Stimulated activated naive CD8-positive, alpha-beta T cell treated with anti-CD3 and anti-CD28 coated beads, Interleukin-15, Interleukin-2, amounts not matched to agents 100 ng/mL and 50 ng/mL, for 24 hours (primary cell): ENCODE measurements around the gene CDH13.

Source experiments
- H3K27ac Mint-ChIP-seq: one replicate; pipeline ENCODE4 v1.8.0; 2021; ENCODE audit warnings: mild to moderate bottlenecking, mixed read lengths
- H3K27me3 Mint-ChIP-seq: one replicate; pipeline ENCODE4 v1.8.0; 2021; ENCODE audit warnings: mixed read lengths
- H3K36me3 Mint-ChIP-seq: one replicate; pipeline ENCODE4 v1.8.0; 2021; ENCODE audit warnings: low read depth, mixed read lengths
- H3K4me1 Mint-ChIP-seq: one replicate; pipeline ENCODE4 v1.8.0; 2021; ENCODE audit warnings: low read depth, mixed read lengths
- H3K4me3 Mint-ChIP-seq: one replicate; pipeline ENCODE4 v1.8.0; 2021; ENCODE audit warnings: mild to moderate bottlenecking, mixed read lengths
- H3K9me3 Mint-ChIP-seq: one replicate; pipeline ENCODE4 v1.8.0; 2021; ENCODE audit warnings: mixed read lengths

Gene CDH13

GRCh38 chr16:83785455-83785854 lies 1158.7 kb downstream of the CDH13 start:
- Mint-ChIP-seq H3K27me3 (peaks cover 15% of the 10 kb centered on the region), H3K4me1 (no peaks in the 10 kb centered on the region), H3K36me3 (no peaks in the 10 kb centered on the region), H3K27ac (no peak overlapping the region), H3K4me3 (no peak overlapping the region), H3K9me3 (no peaks in the 10 kb centered on the region)

- H3K27ac Mint-ChIP-seq, result no peak overlapping the region
- H3K36me3 Mint-ChIP-seq, result no peaks in the 10 kb centered on the region
- peaks cover 4% of the 10 kb centered on the region for H3K4me1 Mint-ChIP-seq
- H3K27me3 Mint-ChIP-seq, result peaks cover 10% of the 10 kb centered on the region
- no peak overlapping the region for H3K4me3 Mint-ChIP-seq
- no peaks in the 10 kb centered on the region for H3K9me3 Mint-ChIP-seq
These were observed 1163.1 kb downstream of the CDH13 start for GRCh38 chr16:83789642-83790401.

GRCh38 chr16:83791916-83792315 lies 1165.1 kb downstream of the CDH13 start:
- H3K36me3 Mint-ChIP-seq, result no peaks in the 10 kb centered on the region
- H3K27me3 Mint-ChIP-seq, result peaks cover 9% of the 10 kb centered on the region
- no peak overlapping the region for H3K27ac Mint-ChIP-seq
- H3K4me1 Mint-ChIP-seq, result peaks cover 4% of the 10 kb centered on the region
- H3K9me3 Mint-ChIP-seq, result no peaks in the 10 kb centered on the region
- H3K4me3 Mint-ChIP-seq, result no peak overlapping the region

GRCh38 chr16:83792391-83792790 lies 1165.6 kb downstream of the CDH13 start:
- Mint-ChIP-seq H3K27ac (no peak overlapping the region), H3K4me3 (no peak overlapping the region), H3K36me3 (no peaks in the 10 kb centered on the region), H3K9me3 (no peaks in the 10 kb centered on the region), H3K4me1 (peaks cover 4% of the 10 kb centered on the region), H3K27me3 (peaks cover 10% of the 10 kb centered on the region)

GRCh38 chr16:83793179-83793578 lies 1166.4 kb downstream of the CDH13 start:
- no peaks in the 10 kb centered on the region for H3K9me3 Mint-ChIP-seq
- peaks cover 4% of the 10 kb centered on the region for H3K4me1 Mint-ChIP-seq
- H3K27me3 Mint-ChIP-seq, result peaks cover 10% of the 10 kb centered on the region
- H3K27ac Mint-ChIP-seq, result no peak overlapping the region
- no peak overlapping the region for H3K4me3 Mint-ChIP-seq
- H3K36me3 Mint-ChIP-seq, result no peaks in the 10 kb centered on the region

- Mint-ChIP-seq H3K9me3 (no peaks in the 10 kb centered on the region), H3K4me3 (no peak overlapping the region), H3K4me1 (peaks cover 4% of the 10 kb centered on the region), H3K27me3 (peaks cover 18% of the 10 kb centered on the region), H3K36me3 (no peaks in the 10 kb centered on the region), H3K27ac (no peak overlapping the region)
These were observed 1168.2 kb downstream of the CDH13 start for GRCh38 chr16:83794860-83795554.

- no peaks in the 10 kb centered on the region for H3K9me3 Mint-ChIP-seq
- H3K27ac Mint-ChIP-seq, result no peak overlapping the region
- H3K4me3 Mint-ChIP-seq, result no peak overlapping the region
- H3K4me1 Mint-ChIP-seq, result peaks cover 4% of the 10 kb centered on the region
- peaks cover 23% of the 10 kb centered on the region for H3K27me3 Mint-ChIP-seq
- H3K36me3 Mint-ChIP-seq, result no peaks in the 10 kb centered on the region
These were observed 1170.2 kb downstream of the CDH13 start for GRCh38 chr16:83797013-83797412.

- Mint-ChIP-seq H3K4me3 (no peak overlapping the region), H3K4me1 (no peaks in the 10 kb centered on the region), H3K9me3 (no peaks in the 10 kb centered on the region), H3K36me3 (no peaks in the 10 kb centered on the region), H3K27ac (no peak overlapping the region), H3K27me3 (peaks cover 23% of the 10 kb centered on the region)
These were observed 1172.6 kb downstream of the CDH13 start for GRCh38 chr16:83799336-83799735.

GRCh38 chr16:83802135-83802534 lies 1175.4 kb downstream of the CDH13 start:
- Mint-ChIP-seq H3K4me1 (peaks cover 11% of the 10 kb centered on the region), H3K36me3 (no peaks in the 10 kb centered on the region), H3K9me3 (no peaks in the 10 kb centered on the region), H3K27ac (no peak overlapping the region), H3K4me3 (no peak overlapping the region), H3K27me3 (peaks cover 15% of the 10 kb centered on the region)

- H3K4me3 Mint-ChIP-seq, result no peak overlapping the region
- H3K27me3 Mint-ChIP-seq, result peaks cover 15% of the 10 kb centered on the region
- H3K27ac Mint-ChIP-seq, result no peak overlapping the region
- H3K4me1 Mint-ChIP-seq, result peaks cover 12% of the 10 kb centered on the region
- H3K36me3 Mint-ChIP-seq, result no peaks in the 10 kb centered on the region
- H3K9me3 Mint-ChIP-seq, result no peaks in the 10 kb centered on the region
These were observed 1175.9 kb downstream of the CDH13 start for GRCh38 chr16:83802554-83803205.

- peaks cover 6% of the 10 kb centered on the region for H3K36me3 Mint-ChIP-seq
- no peak overlapping the region for H3K27ac Mint-ChIP-seq
- H3K4me3 Mint-ChIP-seq, result no peak overlapping the region
- no peaks in the 10 kb centered on the region for H3K9me3 Mint-ChIP-seq
- peaks cover 9% of the 10 kb centered on the region for H3K27me3 Mint-ChIP-seq
- H3K4me1 Mint-ChIP-seq, result peaks cover 18% of the 10 kb centered on the region
These were observed 1177.0 kb downstream of the CDH13 start for GRCh38 chr16:83803811-83804210.

- H3K9me3 Mint-ChIP-seq, result no peaks in the 10 kb centered on the region
- no peak overlapping the region for H3K4me3 Mint-ChIP-seq
- H3K4me1 Mint-ChIP-seq, result peaks cover 23% of the 10 kb centered on the region
- peaks cover 8% of the 10 kb centered on the region for H3K27me3 Mint-ChIP-seq
- H3K36me3 Mint-ChIP-seq, result peaks cover 11% of the 10 kb centered on the region
- H3K27ac Mint-ChIP-seq, result no peak overlapping the region
These were observed 1177.6 kb downstream of the CDH13 start for GRCh38 chr16:83804366-83804765.

GRCh38 chr16:83806036-83806435 lies 1179.3 kb downstream of the CDH13 start:
- H3K27me3 Mint-ChIP-seq, result peaks cover 4% of the 10 kb centered on the region
- peaks cover 40% of the 10 kb centered on the region for H3K4me1 Mint-ChIP-seq
- no peak overlapping the region for H3K4me3 Mint-ChIP-seq
- peaks cover 24% of the 10 kb centered on the region for H3K36me3 Mint-ChIP-seq
- H3K27ac Mint-ChIP-seq, result peak overlapping the region; percentile 53
- no peaks in the 10 kb centered on the region for H3K9me3 Mint-ChIP-seq

GRCh38 chr16:83806731-83807130 lies 1180.0 kb downstream of the CDH13 start:
- Mint-ChIP-seq H3K36me3 (peaks cover 31% of the 10 kb centered on the region), H3K4me1 (peaks cover 47% of the 10 kb centered on the region), H3K27me3 (no peaks in the 10 kb centered on the region), H3K27ac (peak overlapping the region; percentile 58), H3K4me3 (no peak overlapping the region), H3K9me3 (no peaks in the 10 kb centered on the region)

GRCh38 chr16:83807327-83807709 lies 1180.5 kb downstream of the CDH13 start:
- H3K4me1 Mint-ChIP-seq, result peaks cover 50% of the 10 kb centered on the region

More at GRCh38 chr16:83807327-83807709, 1180.5 kb downstream of the CDH13 start:
- H3K4me3 Mint-ChIP-seq, result no peak overlapping the region
- peaks cover 37% of the 10 kb centered on the region for H3K36me3 Mint-ChIP-seq
- H3K9me3 Mint-ChIP-seq, result no peaks in the 10 kb centered on the region
- no peak overlapping the region for H3K27ac Mint-ChIP-seq
- no peaks in the 10 kb centered on the region for H3K27me3 Mint-ChIP-seq
